GM12878 (cell line): ENCODE data around the gene NUDCD3. TPM values are rescaled to one million over a fixed set of nuclear protein-coding genes. Genes with fewer than 3 reads are reported as not detected.

ENCODE experiments used
- ATAC-seq: fragments of 200-7000 bp; cut with Tn5 transposase; 3 replicates; pipeline ENCODE4 v1.9.1; 2020; ENCODE audit warnings: mild to moderate bottlenecking, moderate library complexity
- BruUV-seq: library from RNA; stranded (reverse); fragments of 400-500 nt; replicated peaks from 2 replicates; lab custom pipeline; 2021; lab: Mats Ljungman, UMichigan
- CTCF ChIA-PET: fragments of 300-600 bp; sonication (Branson Sonifier 250); formaldehyde crosslinking; extraction: SDS; loops from one replicate; lab custom pipeline; 2021; ENCODE audit warnings: inconsistent platforms; lab: Yijun Ruan, JAX
- POLR2A ChIA-PET: fragments of 350-600 bp; formaldehyde crosslinking; extraction: SDS; loops from one replicate; lab custom pipeline; 2021; ENCODE audit warnings: inconsistent platforms; lab: Charles Lee
- RAD21 ChIA-PET: fragments of 300-600 bp; sonication (Branson Sonifier 250); formaldehyde crosslinking; loops from one replicate; lab custom pipeline; 2023; ENCODE audit warnings: antibody characterized with exemption; ENCODE audit not compliant: unreplicated experiment; lab: Charles Lee
- SMC1A ChIA-PET: fragments of 300-600 bp; sonication (Branson Sonifier 250); formaldehyde crosslinking; loops from one replicate; lab custom pipeline; 2023; ENCODE audit not compliant: unreplicated experiment, uncharacterized antibody; lab: Charles Lee
- DNase-seq: peaks from one replicate; pipeline ENCODE4 v3.0.0-alpha.2; 2011; ENCODE audit warnings: low read depth, low spot score
- FAIRE-seq: peaks from 3 replicates; lab custom pipeline; 2011; peaks lifted over from hg19 to GRCh38; lab: Jason Lieb, UNC
- H2AFZ ChIP-seq: 2 replicates; pipeline ENCODE4 v1.6.0; 2011; ENCODE audit warnings: low read depth, low read length, control low read depth; ENCODE audit not compliant: control insufficient read depth
- H3K27ac ChIP-seq: 2 replicates; pipeline ENCODE4 v1.5.1; 2011; ENCODE audit warnings: control low read depth; ENCODE audit not compliant: control insufficient read depth, insufficient read depth
- H3K27me3 ChIP-seq, 2 experiments: replicated peaks in 1 of 2; 2 replicates each; pipeline versions ENCODE4 v1.6.0 to v1.6.1; 2011; ENCODE audit warnings: low read length in 1 of 2; ENCODE audit not compliant: control insufficient read depth in 2 of 2, insufficient read depth in 2 of 2
- H3K36me3 ChIP-seq, 2 experiments: 2 replicates each; pipeline ENCODE4 v1.5.1; 2011; ENCODE audit warnings: low read length in 1 of 2; ENCODE audit not compliant: control insufficient read depth in 2 of 2, insufficient read depth in 2 of 2
- H3K4me1 ChIP-seq: 2 replicates; pipeline ENCODE4 v1.6.1; 2011; ENCODE audit warnings: mild to moderate bottlenecking, low read length, moderate library complexity, mixed read lengths; ENCODE audit not compliant: control insufficient read depth, insufficient read depth
- H3K4me2 ChIP-seq: 2 replicates; pipeline ENCODE4 v1.6.0; 2011; ENCODE audit warnings: control low read depth; ENCODE audit not compliant: control insufficient read depth, insufficient read depth
- H3K4me3 ChIP-seq: fragments of 200-600 bp; sonication (generic); 2 replicates; pipeline ENCODE4 v1.5.1; 2016
- H3K79me2 ChIP-seq: 2 replicates; pipeline ENCODE4 v1.6.0; 2011; ENCODE audit warnings: low read length; ENCODE audit not compliant: control insufficient read depth, insufficient read depth
- H3K9ac ChIP-seq: 2 replicates; pipeline ENCODE4 v1.8.0; 2011; ENCODE audit warnings: low read length, control low read depth, mixed read lengths; ENCODE audit not compliant: control insufficient read depth, insufficient read depth
- H3K9me3 ChIP-seq: replicated peaks from 3 replicates; pipeline ENCODE4 v1.5.1; 2011; ENCODE audit warnings: mild to moderate bottlenecking, low read length; ENCODE audit not compliant: control insufficient read depth, insufficient read depth
- H4K20me1 ChIP-seq: 2 replicates; pipeline ENCODE4 v1.6.0; 2011; ENCODE audit not compliant: control insufficient read depth, insufficient read depth
- CBX3 ChIP-seq: fragments of 200-600 bp; sonication (generic); IDR thresholded peaks from 2 replicates; pipeline ENCODE4 v1.6.1; 2016; ENCODE audit warnings: low read depth, borderline replicate concordance
- EP300 ChIP-seq, 2 experiments: fragments of 150-350 bp in 1 of 2; IDR thresholded peaks; 2 replicates each; pipeline ENCODE4 v1.6.1; 2011 to 2012; ENCODE audit warnings: low read depth in 2 of 2, low read length in 2 of 2, borderline replicate concordance in 1 of 2, improper control_type of control experiment in 1 of 2, inconsistent platforms in 1 of 2; ENCODE audit not compliant: control insufficient read depth in 1 of 2
- NFXL1 ChIP-seq: fragments of 450-650 bp; IDR thresholded peaks from 2 replicates; pipeline ENCODE4 v1.6.1; 2017; ENCODE audit warnings: antibody characterized with exemption, mild to moderate bottlenecking, borderline replicate concordance
- PML ChIP-seq: IDR thresholded peaks from 2 replicates; pipeline ENCODE4 v1.6.1; 2012; ENCODE audit warnings: low read length, inconsistent platforms
- POLR2AphosphoS5 ChIP-seq: IDR thresholded peaks from 2 replicates; pipeline ENCODE4 v1.6.1; 2011; ENCODE audit warnings: mild to moderate bottlenecking, low read length, inconsistent platforms
- SIN3A ChIP-seq: IDR thresholded peaks from 2 replicates; pipeline ENCODE4 v1.6.1; 2012; ENCODE audit warnings: low read depth, low read length, improper control_type of control experiment
- TBL1XR1 ChIP-seq: IDR thresholded peaks from 2 replicates; pipeline ENCODE4 v1.6.1; 2012; ENCODE audit warnings: low read depth, low read length, improper control_type of control experiment
- ZNF622 ChIP-seq: fragments of 450-650 bp; IDR thresholded peaks from 2 replicates; pipeline ENCODE4 v1.6.1; 2017; ENCODE audit warnings: mild to moderate bottlenecking, inconsistent platforms
- WGBS: methylation state at CpG from one replicate; pipeline ENCODE4 v1.1.6; 2016; ENCODE audit warnings: low lambda C conversion rate; ENCODE audit not compliant: insufficient replicate concordance, insufficient coverage; ENCODE audit errors: missing lambda C conversion rate; 5-methylcytosine and 5-hydroxymethylcytosine counted together
- in situ Hi-C: fragments of 300-500 bp; cut with MboI; formaldehyde crosslinking; loops from 9 replicates; pipeline ENCODE4 v1.14.3; 2018; ENCODE audit warnings: mixed read lengths
- intact Hi-C: fragments of 100-400 bp; cut with micrococcal nuclease; formaldehyde crosslinking; loops from one replicate; pipeline ENCODE4 v1.14.2; 2022; ENCODE audit not compliant: unreplicated experiment
- polyA plus RNA-seq, 11 experiments: library from polyadenylated mRNA; depleted of rRNA in 4 of 11; unstranded in 6 of 11; stranded (reverse) in 5 of 11; fragments of >200 nt; fragmentation: Nextera tagmentation in 4 of 11; fragmentation: Illumina TruSeq in 1 of 11; extraction: Ambion mirVana in 4 of 11; extraction: Trizol in 1 of 11; gene quantifications; 1 replicate in 1 of 11; 2 replicates in 10 of 11; pipeline versions ENCODE4 v1.2.1 to v1.2.3, GENCODE V29; 2011 to 2016; ENCODE audit warnings: inconsistent platforms in 2 of 11, missing spikeins in 2 of 11, low read depth in 1 of 11
- total RNA-seq, 4 experiments: library from RNA; depleted of rRNA in 3 of 4; stranded (reverse); fragments of >200 nt in 3 of 4; fragmentation: Illumina TruSeq in 1 of 4; extraction: Trizol in 1 of 4; gene quantifications; 2 replicates each; pipeline versions ENCODE4 v1.2.1 to v1.2.3, GENCODE V29; 2013 to 2021
- TF ChIP-seq, protein P1 (sequence below), 3 experiments: IDR thresholded peaks in 2 of 3; conservative IDR thresholded peaks in 1 of 3; 2 replicates each; pipeline ENCODE4 v1.5.1; 2011; ENCODE audit warnings: low read depth in 3 of 3, low read length in 3 of 3, mild to moderate bottlenecking in 3 of 3, control low read depth in 2 of 3, moderate library complexity in 2 of 3, inconsistent platforms in 1 of 3, mixed read lengths in 1 of 3; ENCODE audit not compliant: control insufficient read depth in 2 of 3, insufficient read depth in 1 of 3; ENCODE audit errors: extremely low read depth in 1 of 3
- TF ChIP-seq, protein P2 (sequence below): IDR thresholded peaks from 2 replicates; pipeline ENCODE4 v1.6.1; 2011; ENCODE audit warnings: low read depth, low read length, improper control_type of control experiment, borderline replicate concordance
- TF ChIP-seq, protein P3 (sequence below): IDR thresholded peaks from 2 replicates; pipeline ENCODE4 v1.6.1; 2012; ENCODE audit warnings: low read length, inconsistent platforms

The NUDCD3 gene
- total and polyA plus RNA-seq, 10 of the 15 experiments (the other 5 are each of a cell fraction or from before 2014, with no cell fraction given) = 25.0 to 89.8 (median 46.4) TPM

DNA sequence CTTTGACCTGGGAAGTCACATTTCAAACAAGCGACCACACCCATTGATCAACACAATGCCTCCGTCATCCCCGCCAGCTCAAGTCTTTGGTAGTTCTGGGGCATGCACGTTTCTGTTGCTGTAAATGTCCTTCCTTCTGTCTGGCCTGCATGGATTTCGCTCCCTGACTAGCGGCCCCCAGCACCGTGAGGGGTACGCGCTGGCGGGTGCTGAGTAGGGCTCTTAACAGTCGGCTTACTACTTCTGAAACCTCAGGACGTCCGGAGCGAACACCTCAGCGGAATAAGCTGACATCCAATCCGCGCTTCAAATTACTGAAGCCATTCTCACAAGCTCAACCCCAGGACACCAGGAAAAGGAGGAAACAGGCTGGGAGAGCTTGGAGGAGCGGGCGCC lies 505 bp downstream of the NUDCD3 start:
- TF ChIP-seq PML (no peak), EP300 (IDR thresholded peaks at IDR 0.05; ENCODE audit: borderline replicate concordance in 1 of 2, control insufficient read depth in 1 of 2, low read depth in 2 of 2, low read length in 2 of 2) (no peak), ZNF622 (no peak), TBL1XR1 (no peak), SIN3A (no peak; the same call in 1 of the 2 replicates)
- TF ChIP-seq, all 136 proteins: peak for 0
- Histone ChIP-seq H3K27me3 (no peaks in the 10 kb centered on the region), H3K79me2 (peaks cover 39% of the 10 kb centered on the region), H2AFZ (peak overlapping the region; percentile 83), H3K27ac (peak overlapping the region; percentile 87), H3K4me3 (peak overlapping the region; percentile 98), H4K20me1 (no peaks in the 10 kb centered on the region), H3K4me1 (no peaks in the 10 kb centered on the region), H3K9me3 (no peaks in the 10 kb centered on the region; the same call in 2 of the 3 replicates), H3K9ac (peak overlapping the region; percentile 82), H3K4me2 (peak overlapping the region; percentile 94), H3K36me3 (peaks cover 0 to under 1% of the 10 kb centered on the region in 2 experiments; a peak in 2 of 4 replicates)
- BruUV-seq = TSS peak; percentile 75
- ChIA-PET POLR2A (interaction anchor here (0.5 to 1.2 kb wide), 5 partner anchors 23 to 358 kb away, joined by 3 to 4 read pairs (median 4); partner anchors contain the start of genes H2AZ2 and TMED4), RAD21 (interaction anchor here (1.0 to 1.8 kb wide), 4 partner anchors 75 to 430 kb away, joined by 3 to 4 read pairs (median 4); no protein-coding TSS in a partner anchor), SMC1A (interaction anchor here (0.6 to 1.6 kb wide), 5 partner anchors 10 to 655 kb away, joined by 3 to 4 read pairs (median 4); no protein-coding TSS in a partner anchor), CTCF (interaction anchor here (0.8 to 3.4 kb wide), 8 partner anchors 8 to 359 kb away, joined by 3 to 17 read pairs (median 4); partner anchors contain the start of gene TMED4)
- under 1% methylated on average over 19 of the region's 19 CpGs for WGBS
- ATAC-seq = peak; percentile 59
- in situ Hi-C loops (no loop called here), intact Hi-C loops (loop anchor here (10.0 kb wide), 1 partner anchor 475 kb away; no protein-coding TSS in a partner anchor)
- no peak for FAIRE-seq
- no peak for DNase-seq

DNA sequence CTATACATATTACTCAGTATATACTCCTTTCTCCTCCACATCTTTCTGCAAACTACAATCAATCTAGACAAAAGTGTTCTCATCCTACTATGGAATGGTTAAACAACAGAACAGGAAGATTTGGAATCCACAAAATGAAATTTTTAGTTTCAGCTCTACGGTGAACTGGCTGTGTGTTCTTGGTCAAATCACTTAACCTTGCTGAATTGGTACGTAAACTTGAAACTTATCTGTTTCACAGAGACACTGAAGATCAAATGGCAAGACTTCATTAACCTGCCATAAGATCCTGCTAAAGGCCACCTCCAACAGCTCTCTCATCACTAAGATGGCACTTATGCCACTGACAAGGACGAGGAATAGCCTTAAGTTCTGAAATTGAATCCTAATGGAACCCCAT lies 1.5 kb downstream of the NUDCD3 start:
- ChIA-PET CTCF (interaction anchor here (0.8 to 3.4 kb wide), 5 partner anchors 9 to 248 kb away, joined by 3 to 15 read pairs (median 4); partner anchors contain the start of gene TMED4), RAD21 (interaction anchor here (1.3 to 1.8 kb wide), 2 partner anchors 76 to 248 kb away, joined by 4 read pairs; no protein-coding TSS in a partner anchor), POLR2A (no interaction called here), SMC1A (interaction anchor here (0.6 to 0.8 kb wide), 2 partner anchors 27 to 469 kb away, joined by 3 read pairs; no protein-coding TSS in a partner anchor)
- Histone ChIP-seq H4K20me1 (no peaks in the 10 kb centered on the region), H3K9ac (no peak overlapping the region; the same call in 1 of the 2 replicates), H3K4me3 (peak overlapping the region; percentile 98), H3K4me1 (no peaks in the 10 kb centered on the region), H3K36me3 (peaks cover 3 to 7% of the 10 kb centered on the region in 2 experiments; a peak in 3 of 4 replicates), H2AFZ (no peak overlapping the region), H3K4me2 (peak overlapping the region; percentile 94), H3K9me3 (peaks cover 6% of the 10 kb centered on the region; the same call in 2 of the 3 replicates), H3K27me3 (no peaks in the 10 kb centered on the region), H3K79me2 (peaks cover 39% of the 10 kb centered on the region), H3K27ac (no peak overlapping the region)
- no TSS peak for BruUV-seq
- ATAC-seq (no peak), DNase-seq (no peak), FAIRE-seq (no peak)
- intact Hi-C loops = no loop called here
- in situ Hi-C loops = no loop called here
- 35% methylated on average over 3 of the region's 3 CpGs for WGBS
- TF ChIP-seq NFXL1 (no peak), POLR2AphosphoS5 (no peak), CBX3 (no peak)
- TF ChIP-seq, protein P1, sequence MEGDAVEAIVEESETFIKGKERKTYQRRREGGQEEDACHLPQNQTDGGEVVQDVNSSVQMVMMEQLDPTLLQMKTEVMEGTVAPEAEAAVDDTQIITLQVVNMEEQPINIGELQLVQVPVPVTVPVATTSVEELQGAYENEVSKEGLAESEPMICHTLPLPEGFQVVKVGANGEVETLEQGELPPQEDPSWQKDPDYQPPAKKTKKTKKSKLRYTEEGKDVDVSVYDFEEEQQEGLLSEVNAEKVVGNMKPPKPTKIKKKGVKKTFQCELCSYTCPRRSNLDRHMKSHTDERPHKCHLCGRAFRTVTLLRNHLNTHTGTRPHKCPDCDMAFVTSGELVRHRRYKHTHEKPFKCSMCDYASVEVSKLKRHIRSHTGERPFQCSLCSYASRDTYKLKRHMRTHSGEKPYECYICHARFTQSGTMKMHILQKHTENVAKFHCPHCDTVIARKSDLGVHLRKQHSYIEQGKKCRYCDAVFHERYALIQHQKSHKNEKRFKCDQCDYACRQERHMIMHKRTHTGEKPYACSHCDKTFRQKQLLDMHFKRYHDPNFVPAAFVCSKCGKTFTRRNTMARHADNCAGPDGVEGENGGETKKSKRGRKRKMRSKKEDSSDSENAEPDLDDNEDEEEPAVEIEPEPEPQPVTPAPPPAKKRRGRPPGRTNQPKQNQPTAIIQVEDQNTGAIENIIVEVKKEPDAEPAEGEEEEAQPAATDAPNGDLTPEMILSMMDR (IDR thresholded peaks at IDR 0.05 in 2 of 3, conservative IDR thresholded peaks at IDR 0.05 in 1 of 3; ENCODE audit: control insufficient read depth in 2 of 3, extremely low read depth in 1 of 3, insufficient read depth in 1 of 3, low read depth in 3 of 3, low read length in 3 of 3) = no peak
- TF ChIP-seq, protein P2, sequence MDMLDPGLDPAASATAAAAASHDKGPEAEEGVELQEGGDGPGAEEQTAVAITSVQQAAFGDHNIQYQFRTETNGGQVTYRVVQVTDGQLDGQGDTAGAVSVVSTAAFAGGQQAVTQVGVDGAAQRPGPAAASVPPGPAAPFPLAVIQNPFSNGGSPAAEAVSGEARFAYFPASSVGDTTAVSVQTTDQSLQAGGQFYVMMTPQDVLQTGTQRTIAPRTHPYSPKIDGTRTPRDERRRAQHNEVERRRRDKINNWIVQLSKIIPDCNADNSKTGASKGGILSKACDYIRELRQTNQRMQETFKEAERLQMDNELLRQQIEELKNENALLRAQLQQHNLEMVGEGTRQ = no peak
- TF ChIP-seq, protein P3, sequence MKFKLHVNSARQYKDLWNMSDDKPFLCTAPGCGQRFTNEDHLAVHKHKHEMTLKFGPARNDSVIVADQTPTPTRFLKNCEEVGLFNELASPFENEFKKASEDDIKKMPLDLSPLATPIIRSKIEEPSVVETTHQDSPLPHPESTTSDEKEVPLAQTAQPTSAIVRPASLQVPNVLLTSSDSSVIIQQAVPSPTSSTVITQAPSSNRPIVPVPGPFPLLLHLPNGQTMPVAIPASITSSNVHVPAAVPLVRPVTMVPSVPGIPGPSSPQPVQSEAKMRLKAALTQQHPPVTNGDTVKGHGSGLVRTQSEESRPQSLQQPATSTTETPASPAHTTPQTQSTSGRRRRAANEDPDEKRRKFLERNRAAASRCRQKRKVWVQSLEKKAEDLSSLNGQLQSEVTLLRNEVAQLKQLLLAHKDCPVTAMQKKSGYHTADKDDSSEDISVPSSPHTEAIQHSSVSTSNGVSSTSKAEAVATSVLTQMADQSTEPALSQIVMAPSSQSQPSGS = no peak
